HEK293T (cell line): ENCODE measurements around the gene ZMIZ1.

Source experiments
- BHLHE40 ChIP-seq: fragments of 450-650 bp; IDR thresholded peaks from 2 replicates; pipeline ENCODE4 v1.6.1; 2016; ENCODE audit warnings: mild to moderate bottlenecking, moderate library complexity, borderline replicate concordance
- FOXM1 ChIP-seq: fragments of 450-650 bp; IDR thresholded peaks from 2 replicates; pipeline ENCODE4 v1.6.1; 2017; ENCODE audit warnings: mild to moderate bottlenecking, borderline replicate concordance
- PKNOX1 ChIP-seq: fragments of 450-650 bp; IDR thresholded peaks from 2 replicates; pipeline ENCODE4 v1.6.1; 2016
- SP1 ChIP-seq: fragments of 450-650 bp; IDR thresholded peaks from 2 replicates; pipeline ENCODE4 v1.6.1; 2017
- SUZ12 ChIP-seq: fragments of 450-650 bp; IDR thresholded peaks from 2 replicates; pipeline ENCODE4 v1.6.1; 2016; ENCODE audit warnings: mild to moderate bottlenecking

GRCh38 chr10:79187121-79187940 is 118.6 kb downstream of the ZMIZ1 start:
- no peak for TF ChIP-seq FOXM1
- no peak for TF ChIP-seq SUZ12
- no peak for TF ChIP-seq SP1
- TF ChIP-seq PKNOX1 = no peak
- TF ChIP-seq BHLHE40 = no peak
